Glutamatergic neuron (in vitro differentiated cells): Measurements from ENCODE around the gene CDK5R1. TPM values are rescaled to one million over a fixed set of nuclear protein-coding genes. Genes with fewer than 3 reads are reported as not detected.

Experiments
- DNase-seq: peaks from one replicate; pipeline ENCODE4 v3.0.0; 2022
- H3K27ac Mint-ChIP-seq: one replicate; pipeline ENCODE4 v1.8.0; 2020; ENCODE audit warnings: mild to moderate bottlenecking, mixed read lengths, inconsistent platforms; ENCODE audit not compliant: unreplicated experiment
- H3K27me3 Mint-ChIP-seq: one replicate; pipeline ENCODE4 v1.8.0; 2020; ENCODE audit warnings: mild to moderate bottlenecking, moderate library complexity, mixed read lengths, inconsistent platforms; ENCODE audit not compliant: unreplicated experiment
- H3K36me3 Mint-ChIP-seq: one replicate; pipeline ENCODE4 v1.8.0; 2020; ENCODE audit warnings: mild to moderate bottlenecking, mixed read lengths, inconsistent platforms; ENCODE audit not compliant: unreplicated experiment
- H3K4me1 Mint-ChIP-seq: one replicate; pipeline ENCODE4 v1.8.0; 2020; ENCODE audit warnings: mild to moderate bottlenecking, low read depth, mixed read lengths, inconsistent platforms; ENCODE audit not compliant: unreplicated experiment
- H3K4me3 Mint-ChIP-seq: one replicate; pipeline ENCODE4 v1.8.0; 2020; ENCODE audit warnings: mild to moderate bottlenecking, mixed read lengths, inconsistent platforms; ENCODE audit not compliant: unreplicated experiment
- H3K9me3 Mint-ChIP-seq: one replicate; pipeline ENCODE4 v1.8.0; 2020; ENCODE audit warnings: mild to moderate bottlenecking, moderate library complexity, mixed read lengths, inconsistent platforms; ENCODE audit not compliant: unreplicated experiment
- CTCF ChIP-seq: fragments of 200-600 bp; sonication (generic); IDR thresholded peaks from one replicate; pipeline ENCODE4 v1.5.0; 2021; ENCODE audit not compliant: partially characterized antibody, unreplicated experiment
- total RNA-seq: library from RNA; stranded (reverse); fragmentation: NEBNext Ultra II Directional; extraction: Animal tissue kit (Norgen Biotek cat#: 25700); gene quantifications from one replicate; pipeline ENCODE4 v1.2.1, GENCODE V29; 2021; ENCODE audit not compliant: unreplicated experiment

Gene CDK5R1
- total RNA-seq, 1 donor from 2014 or later = 73.9 TPM

- Mint-ChIP-seq H3K27me3 (peaks cover 8% of the 10 kb centered on the region), H3K36me3 (peaks cover 8% of the 10 kb centered on the region), H3K4me3 (no peak overlapping the region), H3K9me3 (peaks cover 11% of the 10 kb centered on the region), H3K27ac (no peak overlapping the region), H3K4me1 (peaks cover 24% of the 10 kb centered on the region)
- TF ChIP-seq CTCF = no peak
- DNase-seq = no peak
These were observed 7.3 kb downstream of the CDK5R1 start for GRCh38 chr17:32493976-32494513.

GRCh38 chr17:32494621-32495358, 8.0 kb downstream of the CDK5R1 start:
- H3K27me3 Mint-ChIP-seq = peaks cover 6% of the 10 kb centered on the region
- H3K4me1 Mint-ChIP-seq = peaks cover 16% of the 10 kb centered on the region
- H3K9me3 Mint-ChIP-seq = peaks cover 6% of the 10 kb centered on the region
- no peak overlapping the region for H3K27ac Mint-ChIP-seq
- DNase-seq = no peak
- no peak overlapping the region for H3K4me3 Mint-ChIP-seq
- peaks cover 8% of the 10 kb centered on the region for H3K36me3 Mint-ChIP-seq
- TF ChIP-seq CTCF = no peak

- peaks cover 8% of the 10 kb centered on the region for H3K36me3 Mint-ChIP-seq
- peaks cover 5% of the 10 kb centered on the region for H3K9me3 Mint-ChIP-seq
- peaks cover 6% of the 10 kb centered on the region for H3K27me3 Mint-ChIP-seq
- H3K27ac Mint-ChIP-seq = no peak overlapping the region
- TF ChIP-seq CTCF = no peak
- no peak overlapping the region for H3K4me3 Mint-ChIP-seq
- peaks cover 16% of the 10 kb centered on the region for H3K4me1 Mint-ChIP-seq
- DNase-seq = no peak
These were observed 8.8 kb downstream of the CDK5R1 start for GRCh38 chr17:32495359-32496231.

GRCh38 chr17:32496395-32497073, 9.7 kb downstream of the CDK5R1 start:
- Mint-ChIP-seq H3K4me3 (no peak overlapping the region), H3K27me3 (peaks cover 6% of the 10 kb centered on the region), H3K36me3 (peaks cover 8% of the 10 kb centered on the region), H3K27ac (no peak overlapping the region), H3K4me1 (peaks cover 12% of the 10 kb centered on the region), H3K9me3 (peaks cover 3% of the 10 kb centered on the region)
- DNase-seq = no peak
- TF ChIP-seq CTCF = no peak
